Spleen (tissue), 11 donors: ENCODE results near the gene AGPAT3. TPM values are rescaled to one million over a fixed set of nuclear protein-coding genes. Genes with fewer than 3 reads are reported as not detected.

ENCODE experiments used
- DNase-seq: peaks from one replicate; pipeline ENCODE4 v3.0.0-alpha.2; 2020
- H3K27ac ChIP-seq, 8 donors: fragments of 200-600 bp; sonication (generic) in 7 of 8; 1 replicate in 4 of 8; 2 replicates in 4 of 8; pipeline versions ENCODE4 v1.5.0 to v1.8.0; 2016 to 2021; ENCODE audit warnings: inconsistent platforms in 4 of 8, mild to moderate bottlenecking in 4 of 8, moderate library complexity in 1 of 8
- H3K27me3 ChIP-seq, 7 donors: fragments of 200-600 bp; sonication (generic) in 6 of 7; replicated peaks in 1 of 7; 1 replicate in 4 of 7; 2 replicates in 3 of 7; pipeline versions ENCODE4 v1.5.0 to v1.8.0; 2016 to 2021; ENCODE audit warnings: inconsistent platforms in 3 of 7, mild to moderate bottlenecking in 1 of 7
- H3K36me3 ChIP-seq, 6 donors: fragments of 200-600 bp; sonication (generic) in 5 of 6; 1 replicate in 4 of 6; 2 replicates in 2 of 6; pipeline versions ENCODE4 v1.5.0 to v1.8.0; 2016 to 2021; ENCODE audit warnings: inconsistent platforms in 2 of 6
- H3K4me1 ChIP-seq, 6 donors: fragments of 200-600 bp; sonication (generic) in 5 of 6; 1 replicate in 3 of 6; 2 replicates in 3 of 6; pipeline versions ENCODE4 v1.5.0 to v1.8.0; 2016 to 2021; ENCODE audit warnings: inconsistent platforms in 3 of 6
- H3K4me3 ChIP-seq, 8 donors: fragments of 200-600 bp; sonication (generic) in 7 of 8; 1 replicate in 4 of 8; 2 replicates in 4 of 8; pipeline versions ENCODE4 v1.5.0 to v1.8.0; 2016 to 2021; ENCODE audit warnings: inconsistent platforms in 4 of 8, mild to moderate bottlenecking in 4 of 8, moderate library complexity in 2 of 8
- H3K9me3 ChIP-seq, 8 donors: fragments of 200-600 bp; sonication (generic) in 7 of 8; 1 replicate in 4 of 8; 2 replicates in 4 of 8; pipeline versions ENCODE4 v1.5.0 to v1.8.0; 2016 to 2021; ENCODE audit warnings: inconsistent platforms in 4 of 8
- POLR2A ChIP-seq, 3 donors: fragments of 450-650 bp; IDR thresholded peaks; one replicate each; pipeline ENCODE4 v1.5.1; 2017; ENCODE audit warnings: antibody characterized with exemption in 3 of 3, mild to moderate bottlenecking in 1 of 3
- POLR2AphosphoS5 ChIP-seq, 3 donors: sonication (generic); formaldehyde crosslinking; IDR thresholded peaks; one replicate each; pipeline ENCODE4 v1.5.1; 2017; ENCODE audit warnings: antibody characterized with exemption in 3 of 3
- WGBS, 5 donors: extraction: QIAGEN DNeasy Blood & Tissue Kit in 3 of 5; methylation state at CpG; one replicate each; pipeline versions ENCODE4 v1.1.5 to v1.1.7; 2013 to 2018; 5-methylcytosine and 5-hydroxymethylcytosine counted together
- intact Hi-C: fragments of 100-400 bp; cut with DNase I; formaldehyde crosslinking; loops from one replicate; pipeline ENCODE4 v1.15.0; 2023; ENCODE audit warnings: low total_unique reads
- polyA plus RNA-seq, 3 donors: library from polyadenylated mRNA; stranded (reverse); fragments of 200-250 nt; gene quantifications; one replicate each; pipeline ENCODE4 v1.2.1, GENCODE V29; 2013
- total RNA-seq, 7 donors: library from RNA; depleted of rRNA in 3 of 7; stranded (reverse); fragments of >200 nt in 3 of 7; fragmentation: NEBNext Ultra II Directional in 4 of 7; extraction: Animal tissue kit (Norgen Biotek cat#: 25700) in 4 of 7; gene quantifications; one replicate each; pipeline versions ENCODE4 v1.1.0 to v1.2.1, GENCODE V29; 2016 to 2021
- TF ChIP-seq, protein P1 (sequence below), 11 experiments: fragments of 200-600 bp in 7 of 11; fragments of 450-650 bp in 4 of 11; sonication (generic) in 4 of 11; IDR thresholded peaks in 8 of 11; conservative IDR thresholded peaks in 3 of 11; 1 replicate in 7 of 11; 2 replicates in 4 of 11; pipeline versions ENCODE4 v1.4.0 to v1.8.0; 2016 to 2021; ENCODE audit warnings: antibody characterized with exemption in 11 of 11, inconsistent platforms in 4 of 11, mild to moderate bottlenecking in 1 of 11
- donor health status: healthy with polysubstance abuse.
- donor health status: DM: no; HTN: no; CAD: no; lungs with moderate emphysema.
- donor health status: DM: no; HTN: no; CAD: no.
- donor health status: Bipolar disorder and iron deficiency.
- donor health status: healthy.
- donor health status: DM: no; HTN: no; CAD: no.
- donor health status: DM: yes; HTN: yes; CAD: no.

Gene AGPAT3
- total and polyA plus RNA-seq, 10 donors, result 6.9 to 92.0 (median 56.0) TPM

- H3K27me3 ChIP-seq, result peaks cover 0 to 6% (median 0%) of the 10 kb centered on the region in 7 donors
- H3K4me1 ChIP-seq, result peaks cover 17 to 82% (median 60%) of the 10 kb centered on the region in 6 donors
- peak overlapping the region in 4 of 8 donors; percentile 41 to 95 (median 92) for H3K27ac ChIP-seq
- H3K36me3 ChIP-seq, result peaks cover 0 to 31% (median 1%) of the 10 kb centered on the region in 6 donors
- 72 to 85% (median 81%) methylated on average over 6 of the region's 6 CpGs for WGBS, 5 donors
- DNase-seq, result no peak
- H3K9me3 ChIP-seq, result no peaks in the 10 kb centered on the region
- intact Hi-C loops, result loop anchor here (10.0 kb wide), 1 partner anchor 47 kb away; no protein-coding TSS in a partner anchor
- H3K4me3 ChIP-seq, result no peak overlapping the region
- TF ChIP-seq POLR2AphosphoS5 (IDR thresholded peaks at IDR 0.05) (no peak), POLR2A (IDR thresholded peaks at IDR 0.05) (no peak)
Measured at GRCh38 chr21:43867948-43868347, 2.9 kb downstream of the AGPAT3 start.

DNA sequence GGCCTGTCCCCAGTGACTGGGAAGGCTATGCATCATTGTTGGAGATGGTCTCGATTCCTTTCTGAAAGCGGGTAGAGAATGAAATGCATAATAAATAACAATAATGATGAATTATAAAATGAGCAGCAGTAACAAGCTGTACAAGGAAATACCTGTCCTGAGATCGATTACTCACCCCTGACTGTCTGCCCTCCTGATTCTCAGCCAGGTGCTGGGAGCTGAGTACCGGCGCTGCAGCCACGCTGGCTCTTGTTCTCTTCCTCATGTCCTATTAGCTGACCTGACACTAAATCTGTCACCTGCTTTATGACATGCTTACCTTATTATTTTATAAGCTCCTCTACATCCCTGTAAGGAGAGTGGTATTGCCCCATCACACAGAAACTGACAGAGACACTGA, 3.4 kb downstream of the AGPAT3 start:
- 89 to 95% (median 94%) methylated on average over 6 of the region's 6 CpGs for WGBS, 5 donors
- H3K4me1 ChIP-seq, result peaks cover 17 to 85% (median 63%) of the 10 kb centered on the region in 6 donors
- no peaks in the 10 kb centered on the region for H3K9me3 ChIP-seq
- no peak overlapping the region for H3K4me3 ChIP-seq
- TF ChIP-seq, protein P1, sequence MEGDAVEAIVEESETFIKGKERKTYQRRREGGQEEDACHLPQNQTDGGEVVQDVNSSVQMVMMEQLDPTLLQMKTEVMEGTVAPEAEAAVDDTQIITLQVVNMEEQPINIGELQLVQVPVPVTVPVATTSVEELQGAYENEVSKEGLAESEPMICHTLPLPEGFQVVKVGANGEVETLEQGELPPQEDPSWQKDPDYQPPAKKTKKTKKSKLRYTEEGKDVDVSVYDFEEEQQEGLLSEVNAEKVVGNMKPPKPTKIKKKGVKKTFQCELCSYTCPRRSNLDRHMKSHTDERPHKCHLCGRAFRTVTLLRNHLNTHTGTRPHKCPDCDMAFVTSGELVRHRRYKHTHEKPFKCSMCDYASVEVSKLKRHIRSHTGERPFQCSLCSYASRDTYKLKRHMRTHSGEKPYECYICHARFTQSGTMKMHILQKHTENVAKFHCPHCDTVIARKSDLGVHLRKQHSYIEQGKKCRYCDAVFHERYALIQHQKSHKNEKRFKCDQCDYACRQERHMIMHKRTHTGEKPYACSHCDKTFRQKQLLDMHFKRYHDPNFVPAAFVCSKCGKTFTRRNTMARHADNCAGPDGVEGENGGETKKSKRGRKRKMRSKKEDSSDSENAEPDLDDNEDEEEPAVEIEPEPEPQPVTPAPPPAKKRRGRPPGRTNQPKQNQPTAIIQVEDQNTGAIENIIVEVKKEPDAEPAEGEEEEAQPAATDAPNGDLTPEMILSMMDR (IDR thresholded peaks at IDR 0.05 in 8 of 11, conservative IDR thresholded peaks at IDR 0.05 in 3 of 11), result no peak
- TF ChIP-seq POLR2AphosphoS5 (IDR thresholded peaks at IDR 0.05), result no peak
- TF ChIP-seq POLR2A (IDR thresholded peaks at IDR 0.05), result no peak
- intact Hi-C loops, result loop anchor here (10.0 kb wide), 1 partner anchor 46 kb away; no protein-coding TSS in a partner anchor
- peaks cover 0 to 6% (median 0%) of the 10 kb centered on the region in 7 donors for H3K27me3 ChIP-seq
- H3K27ac ChIP-seq, result peak overlapping the region in 1 of 8 donors; percentile 95
- peaks cover 0 to 36% (median 4%) of the 10 kb centered on the region in 6 donors for H3K36me3 ChIP-seq
- no peak for DNase-seq

GRCh38 chr21:43869486-43870325, 4.7 kb downstream of the AGPAT3 start:
- Histone ChIP-seq H3K27me3 (no peaks in the 10 kb centered on the region), H3K4me1 (peaks cover 12 to 87% (median 59%) of the 10 kb centered on the region in 6 donors), H3K36me3 (peaks cover 0 to 39% (median 5%) of the 10 kb centered on the region in 6 donors), H3K4me3 (no peak overlapping the region), H3K9me3 (no peaks in the 10 kb centered on the region), H3K27ac (no peak overlapping the region)
- DNase-seq, result peak; percentile 54
- TF ChIP-seq, protein P1 (IDR thresholded peaks at IDR 0.05 in 8 of 11, conservative IDR thresholded peaks at IDR 0.05 in 3 of 11), result no peak
- TF ChIP-seq POLR2A (IDR thresholded peaks at IDR 0.05), result no peak
- TF ChIP-seq POLR2AphosphoS5 (IDR thresholded peaks at IDR 0.05), result no peak
- WGBS, 5 donors, result 91 to 93% (median 92%) methylated on average over 17 to 21 of the region's 21 CpGs
- intact Hi-C loops, result loop anchor here (10.0 kb wide), 1 partner anchor 45 kb away; no protein-coding TSS in a partner anchor

GRCh38 chr21:43871487-43871886, 6.5 kb downstream of the AGPAT3 start:
- H3K27ac ChIP-seq, result no peak overlapping the region
- intact Hi-C loops, result no loop called here
- H3K4me1 ChIP-seq, result peaks cover 12 to 93% (median 55%) of the 10 kb centered on the region in 6 donors
- H3K4me3 ChIP-seq, result no peak overlapping the region
- TF ChIP-seq POLR2A (IDR thresholded peaks at IDR 0.05), result no peak
- no peak for TF ChIP-seq POLR2AphosphoS5 (IDR thresholded peaks at IDR 0.05)
- TF ChIP-seq, protein P1 (IDR thresholded peaks at IDR 0.05 in 8 of 11, conservative IDR thresholded peaks at IDR 0.05 in 3 of 11), result no peak
- H3K9me3 ChIP-seq, result peaks cover 0 to 5% (median 0%) of the 10 kb centered on the region in 8 donors
- peaks cover 0 to 48% (median 6%) of the 10 kb centered on the region in 6 donors for H3K36me3 ChIP-seq
- no peak for DNase-seq
- H3K27me3 ChIP-seq, result no peaks in the 10 kb centered on the region
- 91 to 98% (median 95%) methylated on average over 4 of the region's 4 CpGs for WGBS, 5 donors
